GM18861 (cell line): ENCODE data around the gene GNAQ.
"Not testable (repeated sequence)": the region's sequence is repeated elsewhere in the genome, so short reads cannot be mapped to it uniquely, and the experiment has no call there.

Source experiments
- ATAC-seq: cut with Tn5 transposase; IDR thresholded peaks from one replicate; pipeline ENCODE4 v1.9.1; 2021; ENCODE audit not compliant: unreplicated experiment

The GNAQ gene

GRCh38 chr9:78031444-78031892, at the start of gene GNAQ:
GNAQ (minus strand) TSS chr9:78031811; CDS start chr9:78031235, 576 bp downstream.
- ATAC-seq: no peak

- ATAC-seq: no peak
Observed at GRCh38 chr9:78074385-78075291, 43.0 kb upstream of the GNAQ start.

- no peak for ATAC-seq
Observed at GRCh38 chr9:78073722-78074121, 42.1 kb upstream of the GNAQ start.

GRCh38 chr9:78072586-78073199, 41.1 kb upstream of the GNAQ start:
- ATAC-seq: no peak

GRCh38 chr9:78070521-78070920, 38.9 kb upstream of the GNAQ start:
- no peak for ATAC-seq

GRCh38 chr9:78064075-78064474, 32.5 kb upstream of the GNAQ start:
- ATAC-seq: no peak

GRCh38 chr9:78062710-78063109, 31.1 kb upstream of the GNAQ start:
- no peak for ATAC-seq

- not testable (repeated sequence) for ATAC-seq
Observed at GRCh38 chr9:78054218-78054617, 22.6 kb upstream of the GNAQ start.

GRCh38 chr9:78053627-78054026, 22.0 kb upstream of the GNAQ start:
- no peak for ATAC-seq

GRCh38 chr9:78050421-78050820, 18.8 kb upstream of the GNAQ start:
- ATAC-seq: no peak

- no peak for ATAC-seq
Observed at GRCh38 chr9:78049484-78049883, 17.9 kb upstream of the GNAQ start.

- ATAC-seq: no peak
Observed at GRCh38 chr9:78047106-78047505, 15.5 kb upstream of the GNAQ start.

GRCh38 chr9:78046112-78046511, 14.5 kb upstream of the GNAQ start:
- ATAC-seq: no peak

- no peak for ATAC-seq
Observed at GRCh38 chr9:78044886-78045285, 13.3 kb upstream of the GNAQ start.

GRCh38 chr9:78044189-78044588, 12.6 kb upstream of the GNAQ start:
- ATAC-seq: no peak

- no peak for ATAC-seq
Observed at GRCh38 chr9:78041971-78042370, 10.4 kb upstream of the GNAQ start.

GRCh38 chr9:78040726-78041125, 9.1 kb upstream of the GNAQ start:
- no peak for ATAC-seq

- no peak for ATAC-seq
Observed at GRCh38 chr9:78038620-78039300, 7.1 kb upstream of the GNAQ start.

GRCh38 chr9:78035383-78035993, 3.9 kb upstream of the GNAQ start:
- no peak for ATAC-seq

- no peak for ATAC-seq
Observed at GRCh38 chr9:78033870-78034269, 2.3 kb upstream of the GNAQ start.

GRCh38 chr9:78032730-78033457, 1.3 kb upstream of the GNAQ start:
- no peak for ATAC-seq
